NCI-H1417 (cell line): ENCODE data around the gene SIK1.
"Not testable (repeated sequence)": the region's sequence is repeated elsewhere in the genome, so short reads cannot be mapped to it uniquely, and the experiment has no call there.

Experiments
- DNase-seq, 3 experiments: peaks; one replicate each; lab custom pipeline; 2025; lab: John Stamatoyannopoulos, UW

Gene SIK1

DNA sequence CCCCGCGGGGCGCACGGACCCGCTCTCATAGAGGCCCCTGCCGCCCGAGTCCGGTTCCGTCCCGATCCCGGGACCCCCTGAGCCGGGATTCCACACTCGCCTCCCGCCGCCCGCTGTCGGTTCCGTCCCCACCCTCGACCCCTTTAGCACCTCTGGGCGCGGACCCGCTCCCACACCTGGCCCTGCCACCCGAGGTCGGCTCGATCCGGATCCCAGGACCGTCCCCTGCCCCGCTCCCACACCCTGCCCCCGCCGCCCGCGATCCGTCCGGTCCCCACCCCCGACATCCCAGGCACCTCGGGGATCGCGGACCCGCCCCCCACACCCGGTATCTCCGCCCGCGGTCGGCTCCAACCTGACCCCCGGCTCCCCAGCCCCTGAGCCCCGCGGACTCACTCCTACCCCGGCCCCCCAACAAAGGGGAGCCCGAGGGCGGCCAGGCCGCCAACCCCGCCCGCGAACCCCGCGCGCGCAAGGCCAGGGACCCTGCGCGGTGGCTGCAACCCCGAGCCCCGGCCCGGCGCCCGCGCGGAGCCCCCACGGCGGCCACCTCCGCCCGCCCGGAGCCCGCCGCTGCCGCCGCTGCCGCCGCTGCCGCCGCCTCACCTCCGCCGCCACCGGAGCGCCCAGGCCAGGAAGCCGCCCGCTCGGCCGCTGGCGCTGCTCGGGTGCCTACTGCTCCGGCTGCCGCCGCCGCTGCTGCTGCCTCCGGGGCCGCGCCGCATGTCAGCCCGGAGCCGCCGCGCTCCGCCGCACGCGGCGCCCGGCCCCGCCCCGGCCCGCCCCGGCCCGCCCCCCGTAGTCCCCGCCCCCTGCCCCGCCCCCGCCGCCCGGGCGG is at the start of gene SIK1:
Gene SIK1, minus strand, starts transcription at position 728 of the 838 bp plus-strand sequence. CDS start 953 bp downstream, outside the sequence.
- not testable (repeated sequence) for DNase-seq

DNA sequence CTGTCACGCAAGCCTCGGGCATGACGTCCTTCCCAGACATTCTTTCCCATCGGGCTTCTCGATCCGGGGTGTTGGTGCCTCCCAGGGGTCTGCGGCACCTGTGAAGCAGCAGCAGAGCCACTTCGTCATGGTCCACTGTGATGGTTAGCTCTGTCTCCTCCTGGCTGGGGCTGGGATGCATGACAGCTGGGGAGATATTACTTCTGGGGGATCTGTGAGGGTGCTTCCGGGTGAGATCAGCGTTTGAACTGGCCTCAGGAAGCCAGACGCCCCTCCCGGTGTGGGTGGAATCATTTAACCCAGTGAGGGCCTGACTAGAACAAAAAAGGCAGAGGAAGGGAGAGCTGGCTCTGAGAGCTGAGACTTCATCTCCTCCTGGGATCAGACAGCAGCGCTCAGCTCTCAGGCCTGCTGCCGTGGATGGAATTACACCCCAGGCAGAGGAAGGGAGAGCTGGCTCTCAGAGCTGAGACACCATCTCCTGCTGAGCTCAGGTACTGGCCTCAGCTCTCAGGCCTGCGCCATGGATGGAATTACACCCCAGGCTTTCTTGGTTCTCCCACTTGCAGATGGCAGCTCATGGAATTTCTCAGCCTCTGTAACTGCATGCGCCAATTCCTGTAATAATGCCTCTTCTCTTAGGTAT is 44.8 kb upstream of the SIK1 start:
- not testable (repeated sequence) for DNase-seq

- not testable (repeated sequence) for DNase-seq
Measured at GRCh38 chr21:43469719-43470458, 43.0 kb upstream of the SIK1 start.

DNA sequence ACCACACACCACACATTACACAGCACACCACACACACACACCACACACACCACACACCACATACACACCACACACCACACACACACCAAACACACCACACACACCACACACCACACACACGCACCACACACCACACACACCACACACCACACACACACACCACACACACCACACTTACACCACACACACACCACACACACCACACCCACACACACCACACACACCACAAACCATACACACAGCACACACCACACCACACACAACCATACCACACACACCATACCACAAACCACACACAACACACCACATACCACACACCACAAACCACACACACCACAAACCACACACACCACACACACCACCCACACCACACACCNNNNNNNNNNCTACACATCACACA is 40.9 kb upstream of the SIK1 start:
- no peak for DNase-seq

- DNase-seq: not testable (repeated sequence)
Measured at GRCh38 chr21:43465159-43465558, 38.2 kb upstream of the SIK1 start.

- DNase-seq: not testable (repeated sequence)
Measured at GRCh38 chr21:43463498-43464261, 36.7 kb upstream of the SIK1 start.

DNA sequence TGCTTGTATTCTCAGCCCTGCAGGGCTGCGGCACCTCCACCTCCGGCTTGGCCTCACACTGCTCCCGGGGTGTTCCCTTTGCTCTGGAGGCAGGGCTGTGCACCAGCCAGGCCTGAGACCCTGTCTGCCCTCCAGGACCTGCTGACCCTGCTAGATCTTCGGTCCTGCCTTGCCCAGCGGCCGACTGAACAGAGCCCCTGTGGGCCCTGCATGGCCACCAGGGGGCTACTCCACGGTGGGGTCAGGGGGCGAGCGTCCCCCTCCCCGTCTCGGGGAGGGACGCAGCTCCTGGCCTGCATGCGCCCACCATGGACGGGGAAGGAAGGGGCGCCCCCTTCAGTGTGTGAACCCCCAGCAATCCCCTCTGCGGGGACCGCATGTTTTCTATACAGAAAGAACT is 36.0 kb upstream of the SIK1 start:
- not testable (repeated sequence) for DNase-seq

GRCh38 chr21:43460475-43460874 is 33.5 kb upstream of the SIK1 start:
- DNase-seq: not testable (repeated sequence)

DNA sequence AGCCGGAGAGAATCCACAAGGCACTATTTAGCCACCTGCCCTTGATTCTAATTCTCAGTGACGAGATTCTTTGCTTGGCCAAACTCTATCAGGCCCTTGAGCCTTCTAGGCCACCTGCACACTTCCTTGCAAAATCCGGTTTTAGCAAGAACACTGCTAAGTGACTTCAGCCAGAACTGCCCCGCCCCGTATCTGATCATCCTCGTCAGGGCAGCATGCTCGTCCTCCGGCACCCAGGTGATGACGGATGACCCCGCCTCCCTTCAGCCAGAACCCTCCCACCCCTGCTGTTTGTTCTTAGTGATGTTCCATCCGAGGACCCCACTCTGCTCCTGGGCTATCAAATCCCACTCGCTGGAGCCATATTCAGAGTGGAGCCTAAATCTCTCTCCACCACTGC is 32.1 kb upstream of the SIK1 start:
- not testable (repeated sequence) for DNase-seq

- not testable (repeated sequence) for DNase-seq
Measured at GRCh38 chr21:43456616-43457314, 29.8 kb upstream of the SIK1 start.

DNA sequence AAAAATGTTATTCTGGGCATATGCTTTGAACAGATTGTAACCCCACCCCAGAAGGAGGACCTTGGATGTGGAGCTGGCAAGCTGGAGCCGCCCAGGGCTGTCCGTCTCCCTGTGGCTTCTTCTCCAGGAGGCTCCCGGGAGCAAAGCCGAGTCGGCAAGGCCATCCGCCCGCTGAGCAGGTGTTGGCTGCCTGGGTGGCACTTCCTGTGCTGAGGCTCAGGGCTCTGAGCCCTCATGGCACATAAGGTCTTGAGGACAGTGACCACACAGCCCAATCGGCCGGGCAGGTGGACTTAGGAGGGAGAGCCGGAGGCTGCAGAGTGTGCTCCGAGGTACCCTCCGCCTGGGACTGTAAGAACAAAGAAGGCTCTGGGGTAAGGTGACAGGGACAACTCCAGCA is 28.8 kb upstream of the SIK1 start:
- not testable (repeated sequence) for DNase-seq

DNA sequence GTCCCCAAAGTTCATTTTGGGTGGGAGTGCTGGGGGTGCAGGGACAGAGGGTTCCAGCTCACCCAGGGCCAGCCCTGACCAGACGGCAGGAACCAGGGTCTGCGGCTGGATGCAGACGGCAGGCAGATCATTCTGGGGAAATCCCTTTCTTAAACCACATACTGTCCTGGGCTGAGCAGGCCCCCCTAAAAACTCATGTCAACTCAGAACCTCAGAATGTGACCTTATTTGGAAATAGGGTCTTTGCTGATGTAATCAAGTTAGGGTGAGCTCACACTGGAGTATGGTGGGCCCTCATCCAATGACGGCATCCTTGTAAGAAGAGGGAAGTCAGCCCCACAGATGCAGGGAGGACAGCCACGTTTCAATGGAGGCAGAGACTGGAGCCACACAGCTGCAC is 27.2 kb upstream of the SIK1 start:
- not testable (repeated sequence) for DNase-seq

DNA sequence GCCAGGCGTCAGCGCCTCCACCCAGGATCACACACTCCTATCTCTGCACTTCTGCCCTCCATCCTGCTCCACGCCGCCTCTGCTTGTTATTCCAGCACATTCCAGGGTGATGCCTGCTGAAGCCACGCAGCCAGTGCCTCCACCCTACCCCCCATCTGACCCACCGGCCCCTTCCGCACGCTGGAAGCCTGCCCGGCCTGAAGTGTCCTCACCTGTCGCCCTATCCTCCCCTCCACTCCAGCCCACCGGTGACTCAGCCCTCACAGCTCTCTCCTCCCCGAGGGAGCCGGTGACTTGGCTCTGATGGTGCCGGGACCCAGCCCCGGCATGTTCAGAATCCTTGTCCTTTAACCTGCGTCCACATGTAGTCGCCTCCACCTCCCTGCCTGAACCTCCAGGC is 24.9 kb upstream of the SIK1 start:
- DNase-seq: not testable (repeated sequence)

DNA sequence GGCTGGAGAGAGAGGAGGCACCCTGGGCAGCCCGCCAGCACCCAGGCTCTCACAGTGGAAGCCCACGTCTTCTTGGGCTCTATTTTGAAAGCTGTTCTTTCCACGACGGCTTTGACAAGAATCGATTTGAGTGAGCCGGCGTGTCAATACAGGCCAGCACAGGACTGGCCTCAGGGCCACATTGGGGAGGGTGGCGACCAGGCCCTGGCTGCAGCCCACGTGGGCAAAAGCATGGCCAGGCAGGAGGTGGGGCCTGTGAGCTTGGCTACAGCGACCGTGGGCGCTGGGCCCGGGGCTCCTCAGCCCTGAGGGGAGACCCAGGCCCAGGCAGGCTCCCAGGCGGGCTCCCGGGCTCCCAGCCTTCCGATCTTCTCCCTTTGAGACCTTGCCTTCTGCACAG is 23.4 kb upstream of the SIK1 start:
- not testable (repeated sequence) for DNase-seq

DNA sequence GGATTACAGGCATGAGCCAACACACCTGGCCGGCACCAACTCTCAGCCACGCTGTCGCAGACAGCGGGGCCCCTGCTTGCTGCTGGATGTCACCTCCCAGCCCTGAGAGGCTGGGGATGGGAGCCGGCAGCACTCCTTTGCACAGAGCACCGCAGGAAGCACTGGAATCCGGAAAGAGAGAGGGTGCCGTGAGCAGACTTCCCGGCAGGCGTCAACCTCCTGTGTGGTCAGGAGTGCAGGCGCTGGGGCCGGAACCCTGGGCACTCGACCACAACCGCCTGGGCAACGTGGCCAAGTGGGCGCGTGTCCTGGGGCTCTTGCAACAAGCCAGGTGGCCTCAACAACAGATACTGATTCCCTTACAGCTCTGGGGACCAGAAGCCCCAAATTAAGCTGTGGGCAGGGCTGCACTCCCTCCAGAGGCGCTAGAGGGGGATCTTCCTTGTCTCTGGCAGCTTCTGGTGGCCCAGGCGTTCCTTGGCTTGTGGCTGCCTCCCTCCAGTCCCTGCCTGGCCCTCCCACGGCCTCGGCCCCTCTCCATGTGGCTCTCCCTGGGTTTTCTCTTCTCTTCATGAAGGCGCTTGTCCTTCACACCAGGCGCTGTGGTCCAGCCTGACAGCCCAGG is 20.5 kb upstream of the SIK1 start:
- DNase-seq: not testable (repeated sequence)

- not testable (repeated sequence) for DNase-seq
Measured at GRCh38 chr21:43446277-43446932, 19.5 kb upstream of the SIK1 start.

GRCh38 chr21:43444524-43444923 is 17.6 kb upstream of the SIK1 start:
- DNase-seq: not testable (repeated sequence)

DNA sequence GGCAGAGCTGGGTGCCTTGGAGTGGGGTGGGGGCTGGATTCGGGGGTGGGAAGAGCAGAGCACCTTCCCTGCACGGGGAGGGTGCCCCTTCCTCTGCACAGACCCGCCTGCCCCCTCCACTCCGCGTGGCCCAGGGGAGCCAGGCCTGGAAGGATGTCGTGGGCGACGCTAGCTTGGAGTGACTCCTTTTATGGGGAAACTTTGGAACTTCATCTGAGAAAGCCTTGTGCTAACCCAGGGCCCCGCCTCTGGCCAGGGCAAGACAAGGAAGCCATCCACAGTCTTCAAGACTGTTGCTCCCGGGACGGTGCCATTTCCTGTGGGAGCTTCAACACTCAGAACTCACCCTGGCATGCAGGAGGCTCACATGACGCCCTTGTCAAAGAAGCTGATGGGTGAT is 15.6 kb upstream of the SIK1 start:
- DNase-seq: not testable (repeated sequence)

GRCh38 chr21:43440835-43441727 is 14.2 kb upstream of the SIK1 start:
- not testable (repeated sequence) for DNase-seq
